ENCODE measurements around the gene ANKFN1. TPM values are rescaled to one million over a fixed set of nuclear protein-coding genes. Genes with fewer than 3 reads are reported as not detected.

The ANKFN1 gene
- polyA plus RNA-seq, 1 experiment, result 0.04 TPM

DNA sequence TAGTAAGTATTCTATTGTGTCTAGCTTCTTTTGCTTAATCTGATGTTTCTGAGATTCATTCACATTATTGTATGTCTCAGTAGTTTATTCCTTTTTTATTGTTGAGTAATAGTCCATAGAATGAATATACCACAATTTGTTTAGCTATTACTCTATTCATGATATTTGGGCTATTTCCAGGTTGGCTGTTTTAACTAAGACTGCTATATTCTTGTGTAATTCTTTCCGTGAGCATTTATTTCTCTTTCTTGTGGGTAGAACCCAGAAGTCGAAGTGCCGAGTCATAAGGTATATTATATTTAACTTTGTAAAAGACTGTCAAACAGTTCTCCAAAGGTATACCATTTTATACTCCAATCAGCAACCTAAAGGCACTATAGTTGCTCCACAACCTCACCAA lies 160.8 kb downstream of the ANKFN1 start:
- CTCF ChIA-PET, result interaction anchor here (0.9 kb wide), 1 partner anchor 187 kb away, joined by 3 read pairs; no protein-coding TSS in a partner anchor
- H3K4me3 ChIP-seq (ENCODE audit: low read depth, low read length), result no peak overlapping the region
- no peak for DNase-seq (ENCODE audit: low read depth, low spot score)
- POLR2A ChIA-PET, result no interaction called here
- no peak overlapping the region for H3K27ac ChIP-seq (ENCODE audit: low read depth, low read length)
- no peaks in the 10 kb centered on the region for H3K27me3 ChIP-seq (ENCODE audit: control insufficient read depth, insufficient read depth, low read length)
- TF ChIP-seq, protein P1, sequence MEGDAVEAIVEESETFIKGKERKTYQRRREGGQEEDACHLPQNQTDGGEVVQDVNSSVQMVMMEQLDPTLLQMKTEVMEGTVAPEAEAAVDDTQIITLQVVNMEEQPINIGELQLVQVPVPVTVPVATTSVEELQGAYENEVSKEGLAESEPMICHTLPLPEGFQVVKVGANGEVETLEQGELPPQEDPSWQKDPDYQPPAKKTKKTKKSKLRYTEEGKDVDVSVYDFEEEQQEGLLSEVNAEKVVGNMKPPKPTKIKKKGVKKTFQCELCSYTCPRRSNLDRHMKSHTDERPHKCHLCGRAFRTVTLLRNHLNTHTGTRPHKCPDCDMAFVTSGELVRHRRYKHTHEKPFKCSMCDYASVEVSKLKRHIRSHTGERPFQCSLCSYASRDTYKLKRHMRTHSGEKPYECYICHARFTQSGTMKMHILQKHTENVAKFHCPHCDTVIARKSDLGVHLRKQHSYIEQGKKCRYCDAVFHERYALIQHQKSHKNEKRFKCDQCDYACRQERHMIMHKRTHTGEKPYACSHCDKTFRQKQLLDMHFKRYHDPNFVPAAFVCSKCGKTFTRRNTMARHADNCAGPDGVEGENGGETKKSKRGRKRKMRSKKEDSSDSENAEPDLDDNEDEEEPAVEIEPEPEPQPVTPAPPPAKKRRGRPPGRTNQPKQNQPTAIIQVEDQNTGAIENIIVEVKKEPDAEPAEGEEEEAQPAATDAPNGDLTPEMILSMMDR (IDR thresholded peaks at IDR 0.05; ENCODE audit: low read depth, low read length), result no peak
- H3K9me3 ChIP-seq (ENCODE audit: control insufficient read depth, insufficient read depth, low read length), result no peaks in the 10 kb centered on the region

- H3K27me3 ChIP-seq (ENCODE audit: control insufficient read depth, insufficient read depth, low read length), result no peaks in the 10 kb centered on the region
- no peak overlapping the region for H3K27ac ChIP-seq (ENCODE audit: low read depth, low read length)
- H3K9me3 ChIP-seq (ENCODE audit: control insufficient read depth, insufficient read depth, low read length), result no peaks in the 10 kb centered on the region
- ChIA-PET CTCF (interaction anchor here (0.9 kb wide), 1 partner anchor 188 kb away, joined by 3 read pairs; no protein-coding TSS in a partner anchor), POLR2A (no interaction called here)
- TF ChIP-seq, protein P1 (IDR thresholded peaks at IDR 0.05; ENCODE audit: low read depth, low read length), result no peak
- DNase-seq (ENCODE audit: low read depth, low spot score), result no peak
- H3K4me3 ChIP-seq (ENCODE audit: low read depth, low read length), result no peak overlapping the region
These were observed 161.8 kb downstream of the ANKFN1 start for GRCh38 chr17:56314984-56315602.

- CTCF ChIA-PET, result interaction anchor here (4.1 kb wide), 1 partner anchor 189 kb away, joined by 56 read pairs; no protein-coding TSS in a partner anchor
These were observed 163.3 kb downstream of the ANKFN1 start for GRCh38 chr17:56316604-56317003.

GRCh38 chr17:56317351-56318208 lies 164.3 kb downstream of the ANKFN1 start:
- POLR2A ChIA-PET, result no interaction called here
- no peak overlapping the region for H3K27ac ChIP-seq (ENCODE audit: low read depth, low read length)
- CTCF ChIA-PET, result interaction anchor here (1.5 to 4.1 kb wide), 2 partner anchors 190 to 398 kb away, joined by 5 to 56 read pairs; no protein-coding TSS in a partner anchor

More at GRCh38 chr17:56316604-56317003, 163.3 kb downstream of the ANKFN1 start:
- H3K27ac ChIP-seq (ENCODE audit: low read depth, low read length), result no peak overlapping the region
- no peaks in the 10 kb centered on the region for H3K9me3 ChIP-seq (ENCODE audit: control insufficient read depth, insufficient read depth, low read length)
- POLR2A ChIA-PET, result no interaction called here
- no peaks in the 10 kb centered on the region for H3K27me3 ChIP-seq (ENCODE audit: control insufficient read depth, insufficient read depth, low read length)
- no peak overlapping the region for H3K4me3 ChIP-seq (ENCODE audit: low read depth, low read length)
- DNase-seq (ENCODE audit: low read depth, low spot score), result no peak
- TF ChIP-seq, protein P1 (IDR thresholded peaks at IDR 0.05; ENCODE audit: low read depth, low read length), result no peak

More at GRCh38 chr17:56317351-56318208, 164.3 kb downstream of the ANKFN1 start:
- Histone ChIP-seq H3K9me3 (ENCODE audit: control insufficient read depth, insufficient read depth, low read length) (no peaks in the 10 kb centered on the region), H3K4me3 (ENCODE audit: low read depth, low read length) (no peak overlapping the region), H3K27me3 (ENCODE audit: control insufficient read depth, insufficient read depth, low read length) (no peaks in the 10 kb centered on the region)
- TF ChIP-seq, protein P1 (IDR thresholded peaks at IDR 0.05; ENCODE audit: low read depth, low read length), result no peak
- no peak for DNase-seq (ENCODE audit: low read depth, low spot score)

All from AG04450 (cell line).